Neural progenitor cell (in vitro differentiated cells): Measurements from ENCODE around the gene ATRN.

Experiments
- EZH2 ChIP-seq: fragments of 200-600 bp; sonication (generic); IDR thresholded peaks from 2 replicates; pipeline ENCODE4 v1.6.1; 2017; ENCODE audit warnings: antibody characterized with exemption, mild to moderate bottlenecking, moderate library complexity
- TF ChIP-seq, protein P1 (sequence below): fragments of 200-600 bp; sonication (generic); IDR thresholded peaks from 2 replicates; pipeline ENCODE4 v1.5.1; 2017; ENCODE audit warnings: antibody characterized with exemption, mild to moderate bottlenecking

GRCh38 chr20:3492669-3493068 lies 21.9 kb downstream of the ATRN start:
- TF ChIP-seq, protein P1, sequence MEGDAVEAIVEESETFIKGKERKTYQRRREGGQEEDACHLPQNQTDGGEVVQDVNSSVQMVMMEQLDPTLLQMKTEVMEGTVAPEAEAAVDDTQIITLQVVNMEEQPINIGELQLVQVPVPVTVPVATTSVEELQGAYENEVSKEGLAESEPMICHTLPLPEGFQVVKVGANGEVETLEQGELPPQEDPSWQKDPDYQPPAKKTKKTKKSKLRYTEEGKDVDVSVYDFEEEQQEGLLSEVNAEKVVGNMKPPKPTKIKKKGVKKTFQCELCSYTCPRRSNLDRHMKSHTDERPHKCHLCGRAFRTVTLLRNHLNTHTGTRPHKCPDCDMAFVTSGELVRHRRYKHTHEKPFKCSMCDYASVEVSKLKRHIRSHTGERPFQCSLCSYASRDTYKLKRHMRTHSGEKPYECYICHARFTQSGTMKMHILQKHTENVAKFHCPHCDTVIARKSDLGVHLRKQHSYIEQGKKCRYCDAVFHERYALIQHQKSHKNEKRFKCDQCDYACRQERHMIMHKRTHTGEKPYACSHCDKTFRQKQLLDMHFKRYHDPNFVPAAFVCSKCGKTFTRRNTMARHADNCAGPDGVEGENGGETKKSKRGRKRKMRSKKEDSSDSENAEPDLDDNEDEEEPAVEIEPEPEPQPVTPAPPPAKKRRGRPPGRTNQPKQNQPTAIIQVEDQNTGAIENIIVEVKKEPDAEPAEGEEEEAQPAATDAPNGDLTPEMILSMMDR, result no peak
- TF ChIP-seq EZH2, result no peak
